T-helper 1 cell treated with Interleukin-12 subunit alpha and Interleukin-12 subunit beta and Interleukin-4 antibody, amounts not matched to agents 30 ng/mL and 1 ng/mL, for 36 hours (primary cell): Measurements from ENCODE around the gene STMND1. TPM values are rescaled to one million over a fixed set of nuclear protein-coding genes. Genes with fewer than 3 reads are reported as not detected.

Source experiments
- intact Hi-C: fragments of 100-400 bp; cut with micrococcal nuclease; formaldehyde crosslinking; loops from one replicate; pipeline ENCODE4 v1.15.1; 2024
- total RNA-seq: library from RNA; stranded (reverse); gene quantifications from 2 replicates; pipeline ENCODE4 v1.2.3, GENCODE V29; 2022

STMND1 gene
- total RNA-seq, 1 donor from 2014 or later = not detected

DNA sequence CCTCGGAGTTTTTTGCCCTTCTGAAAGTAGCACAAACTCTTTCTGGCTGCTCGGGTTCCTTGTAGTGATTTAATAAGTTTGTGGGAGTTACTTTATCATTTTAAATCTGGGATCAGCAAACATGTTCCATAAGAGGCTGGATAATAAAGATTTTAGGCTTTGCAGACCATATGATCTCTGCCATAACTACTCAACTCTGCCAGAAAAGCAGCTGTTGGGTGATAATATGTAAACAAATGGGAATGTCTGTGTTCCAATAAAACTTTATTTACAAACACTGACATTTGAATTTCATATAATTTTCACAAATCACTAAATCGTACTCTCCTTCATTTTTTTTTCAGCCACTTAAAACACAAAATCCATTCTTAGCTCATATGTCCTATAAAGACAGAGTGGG lies 3.9 kb upstream of the STMND1 start:
- intact Hi-C loops = no loop called here

DNA sequence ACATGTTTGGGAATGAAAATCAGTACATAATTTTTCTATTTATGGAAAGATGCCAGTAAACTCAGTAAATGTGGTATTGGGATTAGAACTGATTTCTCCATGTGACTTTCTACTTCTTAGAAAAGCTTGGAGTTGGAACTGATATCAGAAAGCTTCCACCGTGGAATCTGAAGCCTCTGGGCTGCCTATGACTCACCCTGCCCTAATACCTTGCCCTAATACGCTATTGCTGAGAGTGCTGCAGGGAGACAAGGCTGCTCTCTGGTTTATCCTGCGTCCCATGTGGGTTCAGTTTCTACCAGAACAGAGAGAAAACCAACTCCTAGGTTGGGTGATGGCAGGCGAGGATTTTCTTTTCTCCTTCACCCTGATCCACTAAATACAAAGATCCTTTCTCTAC lies 3.3 kb upstream of the STMND1 start:
- intact Hi-C loops = no loop called here

DNA sequence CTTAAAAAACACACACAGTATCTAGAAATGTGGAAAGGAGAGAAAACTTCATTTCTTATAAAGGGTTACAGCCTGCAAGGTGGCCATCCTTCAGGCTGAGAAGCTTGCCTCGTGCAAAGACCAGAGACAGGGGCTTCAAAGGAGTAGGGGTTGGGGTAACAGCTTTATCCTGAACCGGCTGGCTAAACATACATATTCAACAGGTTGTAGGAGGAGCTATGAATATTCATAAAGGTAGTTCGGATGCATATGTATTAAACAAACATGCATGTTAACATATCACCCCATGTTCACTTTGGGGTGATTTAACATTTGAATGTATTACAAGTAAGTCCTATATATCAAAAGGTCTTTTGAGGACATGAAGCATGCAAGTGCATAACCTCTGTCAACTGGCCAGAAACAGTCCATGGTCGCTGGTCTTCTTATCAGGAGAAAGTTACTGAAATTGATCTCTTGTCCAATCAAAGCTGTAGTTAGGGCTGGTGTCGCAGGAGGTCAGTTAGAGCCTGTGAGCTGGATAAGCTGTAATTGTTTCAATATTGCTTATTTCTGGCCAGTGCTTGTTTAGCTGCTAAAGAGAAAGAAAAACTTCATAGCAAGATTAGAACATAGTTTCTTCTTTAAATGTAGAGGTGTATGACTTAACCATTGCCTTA lies 2.3 kb upstream of the STMND1 start:
- intact Hi-C loops = no loop called here

DNA sequence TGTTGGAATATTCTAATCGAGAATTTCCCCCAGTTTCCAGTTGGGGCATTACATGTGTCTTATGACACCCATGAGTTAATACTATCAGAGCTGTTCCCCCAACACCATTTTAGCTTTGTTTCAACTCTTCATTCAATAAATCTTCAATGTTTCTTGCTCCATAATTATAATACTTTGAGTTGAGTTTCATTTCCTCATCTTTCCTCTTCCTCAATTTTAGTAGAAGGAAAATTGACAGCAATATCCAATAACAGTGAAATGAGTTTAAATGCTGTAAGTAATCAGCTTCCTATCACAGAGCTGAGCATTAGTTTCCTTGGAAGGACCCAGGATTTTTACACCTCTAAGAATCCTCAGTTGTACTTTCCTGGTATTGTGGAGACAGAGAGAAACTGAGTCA lies 1.0 kb upstream of the STMND1 start:
- intact Hi-C loops = no loop called here

DNA sequence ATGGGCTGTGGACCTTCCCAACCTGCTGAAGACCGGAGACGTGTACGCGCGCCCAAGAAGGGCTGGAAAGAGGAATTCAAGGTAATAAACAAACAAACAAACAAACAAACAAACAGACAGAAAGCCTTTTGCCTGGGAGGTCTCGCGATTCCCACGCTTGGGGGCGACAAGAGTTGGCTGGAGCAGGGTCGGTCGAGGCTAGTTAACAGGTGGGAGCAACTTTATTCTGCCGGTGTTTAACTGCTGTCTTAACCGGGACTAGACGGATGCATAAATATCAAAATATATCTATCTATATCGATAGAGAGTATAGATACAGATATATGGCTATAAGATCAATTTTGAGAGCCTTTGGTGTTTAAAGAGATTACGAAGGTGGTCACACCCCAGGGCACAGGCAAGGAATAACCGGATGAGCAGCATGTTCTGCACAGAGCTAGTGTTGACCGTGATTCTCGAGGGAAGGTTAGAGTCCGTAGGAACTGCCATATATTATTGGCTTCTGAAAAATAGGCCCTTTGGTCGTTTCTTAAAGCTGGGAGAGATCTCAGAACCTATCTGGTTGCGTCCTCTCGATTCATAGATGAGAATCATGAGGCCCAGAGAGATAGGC lies 514 bp downstream of the STMND1 start:
- intact Hi-C loops = no loop called here

DNA sequence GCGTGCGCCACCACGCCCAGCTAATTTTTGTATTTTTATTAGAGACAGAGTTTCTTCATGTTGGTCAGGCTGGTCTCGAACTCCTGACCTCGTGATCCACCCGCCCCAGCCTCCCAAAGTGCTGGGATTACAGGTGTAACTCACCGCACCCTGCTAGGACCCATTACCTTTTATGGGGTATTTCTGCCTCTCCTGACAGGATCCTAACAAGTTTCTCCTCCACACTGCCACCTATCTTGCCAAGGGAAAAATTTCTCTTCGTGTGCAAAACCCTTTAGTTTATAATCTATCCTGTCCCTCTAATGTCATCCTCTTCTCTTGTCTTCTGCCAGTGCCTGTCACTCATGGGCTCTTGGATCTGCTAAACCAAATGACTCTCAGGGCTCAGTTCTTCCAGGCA lies 1.9 kb downstream of the STMND1 start:
- intact Hi-C loops = no loop called here

DNA sequence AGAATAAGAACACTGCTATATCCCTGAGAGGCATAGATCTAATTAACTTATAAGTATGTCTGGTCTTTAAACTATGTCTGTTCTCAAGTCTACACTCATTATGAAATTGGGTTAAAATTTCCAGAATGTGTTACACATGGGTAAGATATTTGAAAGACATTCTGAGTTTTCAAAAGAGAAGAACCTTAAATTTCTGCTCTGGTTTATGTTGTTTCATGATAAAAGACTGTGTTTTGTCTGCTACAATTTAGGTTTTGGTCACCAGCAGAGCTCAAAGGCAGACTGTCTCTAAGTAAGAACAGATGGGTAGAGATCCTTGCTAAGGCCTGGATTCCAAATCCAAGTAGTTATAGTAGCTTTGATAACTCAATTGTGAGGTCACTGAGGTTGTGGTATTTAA lies 6.0 kb downstream of the STMND1 start:
- intact Hi-C loops = no loop called here

DNA sequence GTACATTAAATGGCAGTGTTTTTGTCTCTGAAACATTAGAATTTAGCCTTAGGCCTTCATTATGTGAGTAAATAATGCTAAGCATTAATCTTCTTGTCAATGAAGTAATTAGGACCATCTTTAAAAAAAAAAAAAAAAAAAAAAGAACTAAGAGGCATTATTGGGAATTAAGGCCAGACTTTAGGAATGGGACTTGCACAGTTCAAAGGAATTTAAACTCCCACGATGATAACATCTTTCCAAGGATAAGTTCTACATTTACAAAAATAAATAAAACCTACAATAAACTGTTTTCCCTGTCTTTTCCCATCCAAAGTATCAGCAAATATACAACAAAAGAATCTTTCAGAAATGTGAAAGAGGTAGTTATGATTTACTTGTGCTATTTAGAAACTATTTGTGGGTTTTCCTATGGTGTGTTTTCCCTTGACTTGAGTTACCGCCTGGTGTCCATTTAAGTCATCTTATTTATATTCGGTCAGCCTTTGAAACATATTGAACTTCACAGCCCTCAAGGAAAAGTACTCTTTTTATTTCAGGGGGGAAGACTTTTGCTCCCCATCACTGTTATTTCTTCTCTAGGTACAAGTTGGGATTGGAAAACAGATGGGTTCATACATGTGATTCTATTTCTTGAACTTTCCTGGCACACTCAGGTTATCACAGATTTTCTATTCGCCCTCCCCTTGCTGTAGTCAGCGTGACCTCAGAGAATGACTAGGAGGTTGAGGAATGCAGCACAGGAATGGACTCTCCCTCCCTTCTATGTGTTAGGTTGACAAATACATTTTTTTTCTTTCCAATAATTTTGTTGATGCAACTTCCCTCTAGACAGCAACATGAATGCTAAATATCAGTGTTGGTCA lies 13.6 kb downstream of the STMND1 start:
- intact Hi-C loops = no loop called here

DNA sequence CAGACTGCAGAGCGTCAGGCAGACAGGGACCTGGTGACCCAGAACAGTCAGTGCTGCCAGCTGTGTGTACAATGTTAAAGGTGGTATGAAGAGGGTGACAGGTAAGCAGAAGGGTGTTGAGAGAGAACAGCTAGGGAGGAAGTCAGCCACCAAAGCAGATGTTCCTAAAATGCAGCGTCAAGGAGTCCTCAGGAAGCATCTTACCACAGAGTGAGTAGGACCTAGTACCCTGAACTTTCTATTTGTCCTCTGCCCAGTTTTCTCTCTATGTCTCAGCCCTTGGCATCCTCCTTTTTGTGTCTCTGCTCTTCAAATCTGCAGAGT lies 14.2 kb downstream of the STMND1 start:
- intact Hi-C loops = no loop called here

DNA sequence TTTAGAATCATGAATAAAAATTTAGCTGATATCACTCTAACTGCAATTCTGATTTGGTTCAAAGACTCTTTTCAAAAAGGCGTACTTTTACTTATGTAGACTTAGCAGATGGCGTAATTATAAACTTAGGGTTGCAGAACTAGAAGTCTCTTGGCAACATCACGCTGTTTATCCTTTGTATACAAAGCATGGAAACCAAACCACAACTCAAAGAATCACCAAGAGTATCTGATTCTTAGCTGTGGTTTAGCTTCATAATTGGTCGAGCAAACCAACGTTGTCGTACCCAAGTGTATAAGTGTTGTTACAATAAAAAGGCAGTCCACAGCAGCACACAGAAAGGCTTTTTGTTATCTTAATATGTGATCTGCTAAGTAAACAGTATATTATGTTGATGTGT lies 18.2 kb downstream of the STMND1 start:
- intact Hi-C loops = no loop called here

DNA sequence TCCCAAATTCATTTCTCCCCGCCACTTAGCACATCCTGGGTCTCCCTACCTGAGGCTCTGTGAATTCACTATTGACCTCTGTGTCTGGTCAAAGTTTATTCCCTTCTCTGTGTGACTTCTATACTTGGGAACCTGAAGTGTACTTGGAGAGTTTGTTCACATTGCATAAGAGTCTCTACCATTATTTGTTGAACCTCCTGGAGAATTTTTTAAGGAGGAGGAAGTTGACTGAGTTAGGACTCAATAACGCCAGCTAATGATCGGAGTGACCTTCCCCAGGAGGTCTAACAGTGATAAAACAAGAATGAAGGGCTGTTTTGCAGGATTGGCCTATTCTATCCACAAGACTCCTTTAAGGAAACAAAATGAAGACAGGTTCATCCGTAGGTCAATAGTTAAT lies 23.6 kb downstream of the STMND1 start:
- intact Hi-C loops = no loop called here

DNA sequence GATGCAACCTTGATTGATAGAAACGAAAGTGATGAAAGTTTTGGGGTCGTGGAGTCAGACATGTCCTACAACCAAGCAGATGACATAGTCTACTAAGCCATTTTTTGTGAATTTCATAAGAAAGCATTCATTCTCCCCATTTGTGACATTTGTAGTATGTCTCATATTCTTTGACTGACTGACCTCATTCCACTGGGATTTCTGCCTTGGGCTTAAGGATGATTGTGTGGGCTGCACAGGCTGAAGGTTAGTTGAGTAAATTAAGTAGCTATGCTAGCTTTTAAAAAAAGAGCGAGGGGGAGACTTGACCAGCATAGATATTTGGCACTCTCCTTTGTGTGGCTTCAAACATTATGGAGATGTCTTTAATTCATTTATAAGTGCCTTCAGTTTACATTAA lies 28.9 kb downstream of the STMND1 start:
- intact Hi-C loops = no loop called here

DNA sequence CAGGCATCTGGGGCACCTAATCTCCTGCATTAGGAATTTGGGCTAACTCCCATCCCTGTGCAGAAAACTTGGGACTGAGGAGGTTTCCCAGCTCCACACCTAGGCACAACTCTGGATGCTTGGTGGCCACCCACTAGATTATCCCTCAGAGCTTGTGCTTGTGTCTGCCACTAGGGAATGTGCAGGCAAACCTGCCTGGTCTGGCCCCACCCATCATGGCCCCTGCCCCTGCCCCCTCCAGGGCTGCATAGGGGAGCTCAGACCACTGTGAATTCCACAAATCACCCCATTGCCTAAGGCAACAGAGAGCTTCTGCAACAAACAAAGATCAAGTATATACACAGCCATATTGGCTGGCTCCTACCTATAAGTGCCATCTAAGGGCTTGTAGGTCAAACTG lies 31.1 kb downstream of the STMND1 start:
- intact Hi-C loops = no loop called here

DNA sequence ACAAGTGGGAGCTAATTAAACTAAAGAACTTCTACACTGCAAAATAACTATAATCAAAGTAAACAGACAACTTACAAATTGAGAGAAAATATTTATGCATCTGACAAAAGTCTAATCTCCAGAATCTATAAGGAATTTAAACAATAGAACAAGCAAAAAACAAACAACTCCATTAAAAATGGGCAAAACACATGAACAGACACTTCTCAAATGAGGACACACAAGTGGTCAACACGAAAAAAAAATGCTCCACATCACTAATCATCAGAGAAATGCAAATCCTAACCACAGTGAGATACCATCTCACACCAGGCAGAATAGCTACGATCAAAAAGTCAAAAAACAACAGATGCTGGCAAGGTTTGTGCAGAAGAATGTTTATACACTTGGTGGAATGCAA lies 36.2 kb downstream of the STMND1 start:
- intact Hi-C loops = no loop called here

DNA sequence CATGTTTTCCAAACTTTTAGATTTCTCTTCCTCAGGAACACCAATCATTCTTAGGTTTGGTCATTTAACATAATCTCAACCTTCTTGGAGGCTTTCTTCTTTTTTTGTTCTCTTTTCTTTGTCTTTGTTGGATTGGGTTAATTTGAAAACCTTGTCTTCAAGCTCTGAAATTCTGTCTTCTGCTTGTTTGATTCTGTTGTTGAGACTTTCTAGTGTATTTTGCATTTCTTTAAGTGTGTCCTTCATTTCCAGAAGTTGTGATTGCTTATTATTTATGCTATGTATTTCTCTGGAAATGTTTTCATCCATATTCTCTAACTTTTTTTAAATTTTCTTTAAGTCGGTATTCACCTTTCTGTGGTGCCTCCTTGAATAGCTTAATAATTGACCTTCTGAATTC lies 42.2 kb downstream of the STMND1 start:
- intact Hi-C loops = no loop called here

DNA sequence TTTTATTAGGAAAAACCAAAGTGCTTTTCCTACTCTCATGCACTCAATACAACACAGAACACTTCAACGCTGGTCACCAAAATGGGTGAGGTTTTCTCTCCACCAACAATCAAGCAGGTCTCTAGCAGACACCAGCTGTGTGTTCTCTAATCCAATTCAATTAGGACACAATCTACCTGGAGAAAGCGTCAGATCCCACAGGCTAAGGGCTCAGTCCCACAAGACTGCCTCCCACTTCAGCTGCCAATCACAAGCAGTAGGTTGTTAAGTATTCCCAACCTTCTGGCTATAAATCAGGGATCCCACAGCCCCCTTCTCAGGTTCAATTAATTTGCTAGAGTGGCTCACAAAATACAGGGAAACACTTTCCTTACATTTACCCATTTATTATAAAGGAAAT lies 47.7 kb downstream of the STMND1 start:
- intact Hi-C loops = no loop called here

DNA sequence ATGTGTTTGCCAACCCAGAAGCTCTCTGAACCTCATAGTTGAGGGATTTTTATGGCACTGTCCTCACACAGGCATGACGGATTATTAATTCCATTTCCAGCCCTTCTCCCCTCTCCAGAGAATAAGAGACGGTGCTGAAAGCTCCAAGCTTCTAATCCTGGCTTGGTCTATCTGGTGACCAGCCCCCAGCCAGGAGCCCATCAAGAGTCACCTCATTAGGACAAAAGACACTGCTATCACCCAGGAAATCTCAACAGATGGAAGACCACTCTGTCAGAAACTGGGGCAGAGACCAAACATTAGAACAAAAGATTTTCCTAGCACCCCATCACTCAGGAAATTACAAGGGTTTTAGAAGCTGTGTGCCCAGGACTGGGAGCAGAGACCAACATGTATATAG lies 48.2 kb downstream of the STMND1 start:
- intact Hi-C loops = loop anchor here (10.0 kb wide), 2 partner anchors 515 to 1175 kb away; no protein-coding TSS in a partner anchor

DNA sequence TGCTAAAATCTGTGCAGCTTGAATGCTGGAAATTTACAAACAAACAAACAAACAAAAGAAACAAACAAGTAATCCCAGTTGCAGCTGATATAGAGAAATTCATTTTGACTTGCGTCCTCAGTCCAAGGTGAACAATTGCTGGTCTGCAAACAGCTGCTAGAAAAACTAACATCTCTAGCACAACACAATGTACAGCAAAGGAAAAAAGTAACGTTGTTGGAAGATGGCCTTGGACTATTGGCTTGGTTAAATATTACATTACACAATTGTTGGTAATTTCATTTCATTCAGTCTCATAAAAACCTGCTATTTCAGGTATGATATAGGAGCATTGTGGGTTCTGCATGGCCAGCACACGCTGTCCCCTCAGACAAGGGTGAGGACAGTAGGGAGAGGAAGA lies 50.0 kb downstream of the STMND1 start:
- intact Hi-C loops = loop anchor here (10.0 kb wide), 2 partner anchors 513 to 1173 kb away; no protein-coding TSS in a partner anchor

DNA sequence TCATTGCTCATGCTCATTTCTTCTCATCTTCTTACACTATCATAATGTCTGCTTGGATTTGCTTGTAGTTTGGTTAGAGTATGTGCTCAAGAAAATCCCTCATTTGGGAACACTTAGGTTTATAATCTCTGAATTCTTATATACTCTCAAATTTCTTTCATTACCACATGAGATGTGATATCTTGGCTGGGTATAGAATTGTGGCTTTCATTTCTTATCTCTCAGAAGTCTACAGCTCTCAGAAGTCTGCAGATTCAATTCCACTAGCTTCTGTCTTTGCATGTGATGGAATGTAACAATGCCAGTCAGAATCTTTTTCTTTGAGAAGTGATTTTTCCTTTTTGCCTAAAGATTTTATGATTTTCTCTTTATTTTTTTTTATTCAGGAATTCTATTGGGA lies 50.9 kb downstream of the STMND1 start:
- intact Hi-C loops = loop anchor here (10.0 kb wide), 2 partner anchors 512 to 1172 kb away; no protein-coding TSS in a partner anchor

DNA sequence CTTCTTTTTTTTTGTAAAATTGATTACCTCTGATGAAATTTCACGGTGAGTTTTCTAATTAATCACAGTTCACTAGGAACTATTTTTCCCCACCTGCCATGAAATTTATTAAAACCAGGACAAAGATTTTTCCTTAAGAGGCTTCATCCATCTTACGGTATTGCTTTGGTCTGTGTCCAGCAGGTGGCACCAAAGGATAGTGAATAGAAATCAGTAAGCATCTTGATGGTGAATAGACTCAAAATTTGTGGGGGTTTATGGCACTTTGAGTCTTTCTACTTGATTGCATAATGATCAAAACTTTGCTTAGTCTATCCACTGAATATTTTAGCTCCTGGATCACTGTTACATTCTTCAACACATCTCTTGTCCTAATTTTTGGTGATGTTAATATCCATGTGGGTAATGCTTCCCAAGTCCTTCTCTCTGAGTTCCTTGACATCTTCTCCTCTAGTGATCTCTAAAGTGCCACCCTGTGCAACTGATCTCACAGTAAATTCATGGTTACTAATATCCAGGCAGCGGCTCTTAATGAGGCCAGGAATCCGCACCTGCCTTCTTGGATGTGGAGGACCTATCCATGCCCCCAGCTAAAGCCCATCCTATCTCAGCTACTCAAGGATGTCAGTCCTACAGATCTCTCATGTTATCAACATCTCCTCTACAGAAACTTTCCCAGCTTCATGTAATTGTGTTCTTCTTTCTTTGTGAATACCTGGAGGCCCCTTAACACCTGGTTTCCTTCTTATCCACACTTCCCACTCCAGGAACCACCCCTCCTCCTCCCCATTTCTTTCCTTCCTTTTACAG lies 54.5 kb downstream of the STMND1 start:
- intact Hi-C loops = loop anchor here (1.0 to 10.0 kb wide), 9 partner anchors 424 to 1348 kb away; partner anchors contain the start of gene NHLRC1

DNA sequence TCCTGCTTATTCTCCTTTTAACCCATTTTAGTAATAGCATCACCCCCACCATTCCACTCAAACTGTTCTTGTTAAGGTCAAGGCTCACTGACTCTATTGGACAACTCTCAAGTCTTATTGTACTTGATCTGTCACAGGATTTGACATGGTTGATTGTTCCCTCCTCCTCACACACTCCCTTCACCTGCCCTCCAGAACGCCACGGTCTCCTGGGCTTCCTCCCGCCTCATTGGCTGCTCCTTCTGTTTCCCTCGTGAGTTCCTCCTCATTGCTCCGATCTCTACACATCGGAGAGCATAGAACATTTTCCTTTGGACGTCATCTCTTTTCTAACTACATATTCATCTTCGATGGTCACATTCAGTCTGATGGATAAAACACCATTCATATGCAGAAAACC lies 55.1 kb downstream of the STMND1 start:
- intact Hi-C loops = loop anchor here (1.0 to 10.0 kb wide), 9 partner anchors 423 to 1347 kb away; partner anchors contain the start of gene NHLRC1
